Breast epithelium (tissue), 3 donors: Measurements from ENCODE around the gene MAP6.

Source experiments
- CTCF ChIP-seq, 3 donors: fragments of 450-650 bp; IDR thresholded peaks; one replicate each; pipeline ENCODE4 v1.5.1; 2016 to 2017; ENCODE audit warnings: antibody characterized with exemption in 3 of 3, mild to moderate bottlenecking in 3 of 3, moderate library complexity in 3 of 3
- POLR2A ChIP-seq: fragments of 450-650 bp; IDR thresholded peaks from one replicate; pipeline ENCODE4 v1.6.1; 2016; ENCODE audit warnings: antibody characterized with exemption, mild to moderate bottlenecking, moderate library complexity
- POLR2AphosphoS5 ChIP-seq, 3 donors: sonication (generic); formaldehyde crosslinking; IDR thresholded peaks; one replicate each; pipeline ENCODE4 v1.6.1; 2017; ENCODE audit warnings: antibody characterized with exemption in 3 of 3

- no peak for TF ChIP-seq POLR2AphosphoS5 (IDR thresholded peaks at IDR 0.05)
- TF ChIP-seq CTCF (IDR thresholded peaks at IDR 0.05) = no peak
- TF ChIP-seq POLR2A = no peak
These were observed 76.9 kb downstream of the MAP6 start for GRCh38 chr11:75591966-75592365.
